GM19395 (cell line): ENCODE data around the gene SAPCD1.

ENCODE experiments used
- ATAC-seq: cut with Tn5 transposase; IDR thresholded peaks from one replicate; pipeline ENCODE4 v1.9.1; 2021; ENCODE audit warnings: mild to moderate bottlenecking, moderate library complexity; ENCODE audit not compliant: unreplicated experiment

The SAPCD1 gene

GRCh38 chr6:31762356-31762755, at the start of gene SAPCD1:
TSS of gene SAPCD1 (plus strand) at chr6:31762656. CDS start at chr6:31763055, 399 bp downstream.
- ATAC-seq: no peak

GRCh38 chr6:31713465-31713864, 49.0 kb upstream of the SAPCD1 start:
- no peak for ATAC-seq

DNA sequence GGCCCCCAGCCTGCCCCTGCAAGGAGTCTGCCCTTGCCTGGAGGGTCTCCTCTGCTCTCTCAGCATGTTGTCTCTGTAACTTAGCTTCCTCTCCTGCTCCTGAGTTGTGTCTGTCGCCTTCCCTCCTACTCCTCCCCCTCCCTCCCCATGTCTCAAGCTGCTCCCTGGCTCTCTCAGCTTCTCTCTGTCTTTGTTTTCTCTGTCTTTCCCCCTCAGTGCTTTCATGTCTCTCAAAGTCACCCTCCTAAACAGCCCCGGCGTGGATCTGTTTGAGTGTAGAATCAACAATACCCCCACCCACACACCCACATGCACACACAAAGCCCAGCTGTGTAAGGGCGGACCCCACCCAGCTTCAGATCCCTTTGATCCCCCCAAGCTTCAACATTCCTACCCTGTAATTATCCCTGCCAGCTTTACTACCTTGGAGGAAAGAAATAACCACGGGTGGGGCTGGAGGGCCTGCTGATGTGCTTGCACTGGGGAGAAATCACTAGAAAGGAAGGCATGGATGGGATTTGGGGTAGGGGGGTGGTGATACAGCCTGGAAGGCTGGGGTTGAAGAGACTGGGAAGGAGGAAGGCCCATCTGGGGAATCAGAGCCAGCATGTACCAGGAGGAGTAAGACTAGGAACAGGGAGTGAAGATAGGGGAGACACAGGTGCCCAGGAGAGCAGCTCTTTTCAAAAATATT, 48.3 kb upstream of the SAPCD1 start:
- no peak for ATAC-seq

- no peak for ATAC-seq
These were observed 47.2 kb upstream of the SAPCD1 start, which contains the start of gene LY6G6D for GRCh38 chr6:31715022-31715958. TSS of gene LY6G6D (plus strand) at chr6:31715348. CDS start at chr6:31715356, 8 bp downstream.

DNA sequence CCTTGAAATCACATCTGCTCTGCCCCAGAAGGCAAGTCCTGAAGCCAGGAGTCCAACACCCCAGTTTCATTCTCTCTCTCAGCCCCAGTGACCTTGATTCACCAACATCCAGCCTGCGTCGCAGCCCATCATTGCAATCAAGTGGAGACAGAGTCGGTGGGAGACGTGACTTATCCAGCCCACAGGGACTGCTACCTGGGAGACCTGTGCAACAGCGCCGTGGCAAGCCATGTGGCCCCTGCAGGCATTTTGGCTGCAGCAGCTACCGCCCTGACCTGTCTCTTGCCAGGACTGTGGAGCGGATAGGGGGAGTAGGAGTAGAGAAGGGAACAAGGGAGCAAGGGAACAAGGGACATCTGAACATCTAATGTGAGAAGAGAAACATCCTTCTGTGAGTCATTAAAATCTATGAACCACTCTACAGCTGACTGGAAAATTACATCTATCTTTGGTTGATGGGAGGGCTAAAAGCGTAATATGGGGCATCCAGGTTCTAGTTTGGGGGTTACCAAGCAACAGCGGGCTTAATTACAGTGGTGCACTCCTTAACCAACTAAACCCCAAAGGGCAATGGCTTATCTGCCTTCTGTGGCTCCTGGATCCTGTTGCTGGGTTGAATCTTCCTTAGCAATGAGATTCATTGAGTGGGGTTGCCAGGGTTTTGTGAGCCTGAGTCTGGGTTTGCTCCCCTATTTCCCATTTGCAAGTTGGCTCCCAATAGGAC, 44.8 kb upstream of the SAPCD1 start:
- ATAC-seq: no peak

GRCh38 chr6:31718265-31718664, 44.2 kb upstream of the SAPCD1 start:
- no peak for ATAC-seq

- no peak for ATAC-seq
These were observed 43.5 kb upstream of the SAPCD1 start for GRCh38 chr6:31719001-31719400.

GRCh38 chr6:31720196-31720770, 42.2 kb upstream of the SAPCD1 start:
- ATAC-seq: no peak

- no peak for ATAC-seq
These were observed 41.0 kb upstream of the SAPCD1 start, which contains the start of gene LY6G6C for GRCh38 chr6:31721351-31722020. TSS of gene LY6G6C (minus strand) at chr6:31721746. CDS start at chr6:31721679, 67 bp downstream.

GRCh38 chr6:31722173-31722572, 40.3 kb upstream of the SAPCD1 start:
- no peak for ATAC-seq

GRCh38 chr6:31723245-31723979, 39.0 kb upstream of the SAPCD1 start, which contains the start of gene MPIG6B:
TSS of gene MPIG6B (plus strand) at chr6:31723373. CDS start at chr6:31723384, 11 bp downstream.
- no peak for ATAC-seq

DNA sequence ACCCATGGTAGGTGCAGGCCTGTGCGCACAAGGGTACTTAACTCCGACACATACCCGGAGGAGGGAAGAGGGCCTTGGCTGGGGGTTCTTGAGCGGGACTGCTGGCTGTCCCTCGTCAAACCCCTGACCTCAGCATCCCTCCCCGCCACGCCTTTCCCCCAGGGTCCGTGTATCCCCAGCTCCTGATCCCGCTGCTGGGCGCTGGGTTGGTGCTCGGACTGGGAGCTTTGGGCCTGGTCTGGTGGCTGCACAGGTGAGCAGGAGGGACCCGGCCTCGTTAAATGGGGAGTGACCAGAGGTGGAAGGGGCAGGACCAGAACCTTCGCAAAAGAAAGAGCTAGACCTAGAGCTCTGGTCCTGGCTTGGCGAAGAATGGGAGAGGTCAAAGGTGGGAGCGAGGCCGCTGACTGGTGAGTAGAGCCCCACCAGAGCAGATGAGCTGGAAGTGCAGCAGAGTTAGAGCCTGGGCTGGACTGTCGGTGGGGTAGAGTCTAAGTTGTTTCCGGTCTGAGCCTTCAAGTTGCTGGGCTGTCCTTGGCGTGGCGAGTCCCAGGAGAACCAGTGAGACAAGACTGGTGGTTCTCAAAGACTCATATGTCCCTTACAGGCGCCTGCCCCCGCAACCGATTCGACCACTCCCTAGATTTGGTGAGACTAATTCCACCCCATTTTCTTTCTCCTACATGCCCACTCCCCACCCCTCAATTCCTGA, 38.3 kb upstream of the SAPCD1 start:
- ATAC-seq: no peak

DNA sequence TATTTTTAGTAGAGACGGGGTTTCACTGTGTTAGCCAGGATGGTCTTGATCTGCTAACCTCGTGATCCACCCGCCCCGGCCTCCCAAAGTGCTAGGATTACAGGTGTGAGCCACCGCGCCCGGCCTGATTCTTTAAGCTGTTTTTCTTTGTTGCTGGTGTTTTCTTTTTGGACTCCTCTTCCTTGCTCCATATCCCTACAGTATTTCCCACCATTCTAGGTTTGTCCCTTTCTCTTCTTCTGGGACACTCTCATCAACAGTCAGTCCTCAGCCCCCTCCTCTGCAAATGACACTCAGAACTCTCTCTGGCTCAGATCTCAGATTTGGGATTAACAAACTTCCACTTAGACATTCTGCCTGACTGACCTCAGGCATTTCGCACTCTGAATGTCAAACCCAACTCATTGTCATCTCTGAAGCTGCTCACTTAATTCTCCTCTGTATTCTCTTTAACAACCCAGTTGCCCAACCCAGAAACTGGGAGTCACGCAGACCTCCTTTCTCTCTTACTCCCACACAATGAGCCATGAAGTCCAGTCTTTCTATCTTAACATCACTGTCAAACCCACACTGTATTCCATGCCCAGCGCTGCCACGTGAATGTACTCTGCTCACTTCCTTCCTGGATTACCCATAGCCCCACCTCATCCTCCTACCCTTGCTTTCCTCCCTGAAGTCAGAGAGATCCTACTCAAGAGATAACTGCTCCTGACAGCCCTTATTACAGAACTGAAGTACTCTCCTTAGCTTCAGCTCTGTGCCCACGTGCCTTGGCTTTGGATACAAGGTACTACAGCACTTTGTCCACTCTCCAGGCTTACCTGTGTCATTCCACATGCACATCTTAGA, 36.7 kb upstream of the SAPCD1 start:
- no peak for ATAC-seq

DNA sequence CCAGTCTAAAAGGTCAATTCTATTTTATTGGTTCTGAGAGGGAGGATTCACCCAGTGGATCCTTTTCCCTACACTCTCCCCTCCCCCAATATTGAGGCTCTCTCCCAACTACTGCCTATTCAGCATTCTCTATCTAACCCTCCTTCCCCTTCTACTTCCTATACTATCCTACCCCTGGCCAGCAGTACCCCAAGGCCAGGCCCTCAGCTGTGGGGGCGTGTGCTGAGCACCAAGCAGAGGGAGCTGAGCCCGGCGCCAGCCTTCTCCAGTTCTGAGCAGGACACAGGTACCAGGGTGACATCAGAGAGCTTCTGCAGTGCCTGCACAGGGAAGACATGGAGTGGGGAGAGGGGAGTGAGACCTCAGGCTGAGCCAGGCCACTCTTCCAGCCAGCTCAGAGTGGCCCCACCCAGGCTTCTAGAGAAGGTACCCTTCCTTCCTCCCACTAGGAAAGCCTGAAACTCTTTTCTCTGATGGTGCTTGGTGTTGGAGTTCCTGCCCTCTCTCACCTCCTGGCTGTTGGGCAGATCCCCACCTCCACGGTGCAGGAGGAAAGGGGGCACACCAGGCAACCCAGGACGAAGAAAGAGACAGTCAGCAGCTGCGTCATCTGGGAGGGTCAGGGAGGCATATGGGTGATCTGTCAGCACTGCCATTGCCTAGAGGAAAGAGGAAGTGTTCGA, 35.3 kb upstream of the SAPCD1 start:
- no peak for ATAC-seq

DNA sequence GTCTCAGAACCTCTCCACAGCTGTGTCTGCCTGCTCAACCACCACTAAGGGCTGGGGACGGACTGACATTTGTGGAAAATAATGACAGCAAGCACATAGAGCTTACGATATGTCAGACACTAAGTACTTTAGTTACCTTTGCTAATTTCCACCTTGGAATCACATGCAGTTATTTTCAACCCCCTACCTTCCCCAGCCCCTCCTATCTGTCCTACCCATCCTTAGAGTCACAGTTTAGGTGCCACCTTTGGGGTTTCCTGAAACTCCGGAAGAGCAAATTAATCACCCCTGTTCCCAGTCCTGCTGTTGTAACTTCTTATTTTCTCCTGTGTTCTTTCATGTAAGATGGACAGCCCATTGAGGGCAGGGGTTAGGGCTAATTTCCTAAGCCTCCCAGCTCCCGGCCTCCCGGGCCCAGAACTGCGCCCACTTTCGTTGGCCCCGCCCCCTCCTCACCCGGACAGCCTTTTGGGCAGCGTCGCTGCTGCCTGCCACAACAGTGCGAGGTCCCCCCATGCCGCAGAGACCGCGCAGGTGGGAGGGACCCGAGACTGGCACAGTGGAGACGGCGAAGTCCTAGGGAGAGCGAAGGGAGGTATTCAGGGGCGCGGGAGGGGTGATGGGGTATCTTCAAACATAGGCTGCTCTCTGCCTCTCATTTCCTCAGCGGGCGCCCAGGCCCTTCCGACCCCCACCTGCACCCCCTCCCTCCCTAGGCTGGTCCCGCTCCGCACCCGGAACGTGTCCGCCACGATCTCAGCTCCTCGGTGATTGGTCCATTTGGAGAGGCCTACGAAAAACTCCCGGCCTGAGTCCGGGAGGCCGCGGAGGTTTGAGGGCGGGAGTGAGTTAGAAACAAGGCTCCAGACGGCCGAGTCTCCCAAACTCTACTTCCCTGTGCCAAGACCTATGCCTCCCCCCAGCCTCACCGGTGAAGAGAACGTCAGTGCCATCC, 34.5 kb upstream of the SAPCD1 start:
- no peak for ATAC-seq
